HG03439 (cell line): ENCODE measurements around the gene NIPSNAP2.
"Not testable (repeated sequence)": the region's sequence is repeated elsewhere in the genome, so short reads cannot be mapped to it uniquely, and the experiment has no call there.

Source experiments
- ATAC-seq: cut with Tn5 transposase; IDR thresholded peaks from one replicate; pipeline ENCODE4 v1.9.1; 2021; ENCODE audit warnings: mild to moderate bottlenecking, moderate library complexity; ENCODE audit not compliant: unreplicated experiment

The NIPSNAP2 gene

DNA sequence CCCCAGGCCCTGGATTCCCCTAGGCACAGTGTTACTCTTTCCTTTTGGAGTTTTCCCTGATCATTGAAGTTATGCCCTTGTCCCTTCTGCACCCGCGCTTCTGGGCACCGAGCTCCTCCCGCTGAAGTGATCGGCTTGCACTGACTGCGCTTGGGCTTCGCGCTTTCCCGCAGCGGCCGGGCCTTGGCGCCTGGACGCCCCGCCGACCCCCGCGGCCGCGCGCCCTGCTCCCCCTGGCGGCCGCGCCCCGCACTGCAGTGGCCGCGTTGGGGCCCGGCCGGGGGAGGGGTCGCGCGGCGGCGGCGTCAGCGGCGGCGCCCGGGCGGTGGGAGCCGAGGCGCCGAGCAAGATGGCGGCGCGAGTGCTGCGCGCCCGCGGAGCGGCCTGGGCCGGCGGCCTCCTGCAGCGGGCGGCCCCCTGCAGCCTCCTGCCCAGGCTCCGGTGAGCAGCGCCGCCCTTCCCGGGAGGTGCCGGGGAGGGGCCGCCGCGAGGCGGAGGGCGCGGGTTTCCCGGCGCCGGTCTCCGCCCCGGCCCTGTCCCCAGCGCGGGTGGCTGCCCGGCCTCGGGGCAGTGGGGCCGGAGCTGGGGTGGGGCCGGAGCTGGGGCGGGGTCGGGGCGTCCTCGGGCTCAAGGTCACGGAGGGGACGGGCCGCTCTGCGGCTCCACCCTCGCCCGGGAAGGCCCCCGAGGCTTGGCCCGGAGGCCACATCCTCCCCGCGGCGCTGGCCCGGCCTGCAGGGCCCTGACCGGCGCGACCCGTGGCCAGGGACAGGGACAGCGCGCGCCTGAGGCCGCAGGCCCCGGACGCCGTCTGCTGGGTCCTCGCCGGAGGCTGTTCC, at the start of gene NIPSNAP2:
NIPSNAP2 (plus strand) TSS at position 325 of the 839 bp plus-strand sequence; CDS start at position 350, 25 bp downstream.
- peak; percentile 82 for ATAC-seq

- ATAC-seq: no peak
Measured at GRCh38 chr7:55917771-55918170, 46.6 kb upstream of the NIPSNAP2 start.

DNA sequence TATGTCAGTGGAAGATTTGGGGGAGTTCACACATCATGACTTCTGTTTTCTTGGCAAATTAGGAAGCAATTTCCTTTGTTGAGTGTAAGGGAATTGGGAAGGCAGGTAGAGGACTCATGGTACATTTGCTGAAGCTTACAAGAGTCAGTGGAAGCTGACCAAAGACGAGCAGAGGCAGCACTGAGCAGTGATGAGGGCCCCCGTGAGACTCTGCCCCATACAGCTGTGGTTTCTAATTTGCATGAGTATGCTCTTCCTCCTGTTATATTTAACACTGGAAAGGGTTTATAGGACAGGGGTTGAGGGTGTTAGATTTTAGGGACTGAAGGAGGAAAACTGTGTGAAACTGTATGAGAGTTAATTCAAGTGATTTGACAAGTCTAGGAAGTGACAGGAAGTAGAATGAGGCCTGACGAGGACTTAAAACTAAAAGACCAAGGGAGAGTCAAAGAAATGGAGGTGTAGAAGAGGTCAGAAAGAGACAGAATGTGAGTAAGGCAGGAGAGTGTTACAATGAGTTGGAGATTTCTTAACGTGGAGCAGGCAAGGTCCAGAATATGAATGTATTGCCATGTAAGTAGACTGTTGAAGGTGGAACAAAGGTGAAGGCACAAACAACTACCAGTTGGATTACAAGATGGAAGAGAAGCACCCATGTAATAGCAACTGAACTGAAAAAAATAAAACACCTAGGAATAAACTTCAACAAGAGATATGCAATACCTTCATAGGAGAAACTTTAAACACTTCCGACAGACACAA, 36.2 kb upstream of the NIPSNAP2 start:
- no peak for ATAC-seq

DNA sequence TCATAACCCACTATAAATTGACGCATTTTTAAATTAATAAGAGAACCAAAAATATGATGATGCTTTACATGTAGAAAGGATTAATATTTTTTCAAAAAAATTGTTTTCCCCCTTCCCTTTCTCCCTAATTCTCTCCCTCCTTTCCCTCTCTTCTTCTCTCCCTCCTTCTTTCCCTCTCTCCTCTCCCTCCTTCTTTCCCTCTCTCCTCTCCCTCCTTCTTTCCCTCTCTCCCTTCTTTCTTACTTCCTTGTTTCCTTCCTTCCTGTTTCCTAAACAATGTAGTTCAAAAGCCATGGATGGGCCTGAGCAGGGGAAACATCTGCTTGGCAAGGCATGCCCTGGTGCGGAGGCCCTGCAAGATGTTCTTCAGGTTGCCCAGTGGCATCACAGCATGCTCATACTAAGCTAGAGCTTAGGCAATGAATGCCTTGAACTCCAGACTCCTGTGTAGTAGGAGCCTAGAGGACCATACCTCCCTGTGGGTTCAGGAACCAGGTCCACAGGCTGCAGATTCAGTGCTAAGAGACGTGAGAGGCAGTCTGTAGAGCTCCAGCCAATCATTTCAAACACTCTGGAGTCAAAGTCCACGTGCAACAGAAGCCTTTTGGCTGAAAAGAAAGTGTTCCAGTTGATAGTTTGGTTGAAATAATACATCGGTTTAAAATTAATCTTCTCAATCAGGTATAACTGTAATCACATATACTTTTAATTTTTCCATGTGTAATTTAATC, 32.8 kb upstream of the NIPSNAP2 start:
- ATAC-seq: no peak

- ATAC-seq: no peak
Measured at GRCh38 chr7:55939514-55940123, 24.8 kb upstream of the NIPSNAP2 start.

GRCh38 chr7:55946545-55946944, 17.8 kb upstream of the NIPSNAP2 start:
- ATAC-seq: no peak

DNA sequence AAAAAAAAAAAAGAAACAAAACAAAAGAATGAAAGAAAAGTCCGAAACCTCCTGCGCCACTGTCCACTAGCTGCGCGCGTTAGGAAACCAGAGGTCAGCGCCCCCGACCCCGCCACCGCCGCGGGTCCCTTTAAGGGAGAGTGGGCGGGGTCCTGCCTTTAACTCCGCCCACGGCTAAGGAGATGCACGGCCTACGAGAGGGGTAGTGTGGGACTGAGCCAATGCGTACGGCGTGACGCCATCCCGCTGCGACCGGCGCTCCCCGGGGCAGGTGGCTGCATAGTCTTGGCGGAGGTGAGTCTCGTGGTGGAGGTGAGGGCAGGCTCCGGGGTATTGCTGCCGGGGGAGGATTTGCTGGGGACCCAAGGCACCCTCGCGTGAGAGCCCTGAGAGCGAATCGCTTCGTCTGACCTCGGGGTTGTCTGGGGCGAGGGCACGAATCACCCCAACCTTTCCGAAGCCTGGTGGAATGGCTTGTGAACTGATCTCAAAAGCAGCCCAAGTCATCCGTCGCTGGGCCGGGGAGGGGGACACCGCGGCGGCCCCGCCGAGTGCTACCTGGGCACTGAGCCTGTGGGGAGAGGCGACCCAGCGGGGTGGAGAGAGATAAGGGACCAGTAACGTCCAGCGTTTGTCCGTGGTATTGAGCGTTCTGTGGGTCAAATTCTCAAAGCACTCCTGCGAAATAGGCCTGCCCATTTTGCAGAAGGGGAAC, 12.6 kb upstream of the NIPSNAP2 start, which contains the start of gene MRPS17:
MRPS17 (plus strand) TSS at position 241 of the 715 bp plus-strand sequence. CDS start 1,319 bp downstream, outside the sequence.
- peak; percentile 99 for ATAC-seq

DNA sequence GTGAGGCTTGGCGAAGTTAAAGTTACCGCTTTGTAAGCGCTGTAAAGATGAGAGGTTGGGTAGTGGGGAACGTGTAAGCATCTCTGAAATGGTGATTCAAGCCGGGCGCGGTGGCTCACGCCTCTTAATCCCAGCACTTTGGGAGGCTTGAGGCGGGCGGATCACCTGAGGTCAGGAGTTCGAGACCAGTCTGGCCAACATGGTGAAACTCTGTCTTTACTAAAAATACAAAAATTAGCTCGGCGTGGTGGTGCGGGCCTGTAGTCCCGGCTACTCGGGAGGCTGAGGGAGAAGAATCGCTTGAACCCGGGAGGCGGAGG, 12.1 kb upstream of the NIPSNAP2 start:
- not testable (repeated sequence) for ATAC-seq

GRCh38 chr7:55953707-55954475, 10.5 kb upstream of the NIPSNAP2 start:
- no peak for ATAC-seq

DNA sequence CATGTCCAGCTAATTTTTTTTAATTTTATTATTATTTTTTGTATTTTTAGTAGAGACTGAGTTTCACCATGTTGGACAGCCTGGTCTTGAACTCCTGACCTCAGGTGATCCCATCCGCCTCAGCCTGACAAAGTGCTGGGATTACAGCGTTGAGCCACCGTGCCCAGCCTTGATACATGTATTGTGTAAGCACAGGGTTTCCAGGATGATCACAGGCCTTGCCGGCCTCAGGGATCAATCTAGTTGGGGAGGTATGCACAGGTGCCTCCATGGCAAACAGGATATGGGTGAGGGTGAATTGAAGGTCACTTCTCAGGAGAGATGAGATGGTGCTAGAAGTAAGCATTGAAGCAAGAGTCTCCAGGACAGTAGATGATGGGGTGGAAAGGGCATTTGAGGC, 7.2 kb upstream of the NIPSNAP2 start:
- ATAC-seq: no peak

DNA sequence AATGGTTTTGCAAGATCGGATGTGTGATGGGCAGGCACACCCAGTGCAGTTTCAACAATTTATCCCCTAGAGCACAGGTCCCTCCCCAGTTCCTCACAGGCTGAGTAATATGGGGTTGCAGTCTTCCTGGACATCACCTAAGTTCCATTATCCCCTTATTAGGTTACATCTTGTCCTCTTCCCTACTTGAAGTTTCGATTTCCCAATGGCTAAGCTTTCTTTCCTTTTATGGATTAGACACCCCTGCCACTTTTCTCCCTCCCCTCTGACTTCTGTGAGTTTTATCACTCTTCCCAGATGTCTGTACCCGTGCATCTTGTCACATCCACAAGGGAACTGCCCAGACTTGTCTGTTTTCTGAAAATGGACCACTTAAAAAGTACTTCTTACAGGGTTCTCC, 2.4 kb upstream of the NIPSNAP2 start:
- no peak for ATAC-seq

DNA sequence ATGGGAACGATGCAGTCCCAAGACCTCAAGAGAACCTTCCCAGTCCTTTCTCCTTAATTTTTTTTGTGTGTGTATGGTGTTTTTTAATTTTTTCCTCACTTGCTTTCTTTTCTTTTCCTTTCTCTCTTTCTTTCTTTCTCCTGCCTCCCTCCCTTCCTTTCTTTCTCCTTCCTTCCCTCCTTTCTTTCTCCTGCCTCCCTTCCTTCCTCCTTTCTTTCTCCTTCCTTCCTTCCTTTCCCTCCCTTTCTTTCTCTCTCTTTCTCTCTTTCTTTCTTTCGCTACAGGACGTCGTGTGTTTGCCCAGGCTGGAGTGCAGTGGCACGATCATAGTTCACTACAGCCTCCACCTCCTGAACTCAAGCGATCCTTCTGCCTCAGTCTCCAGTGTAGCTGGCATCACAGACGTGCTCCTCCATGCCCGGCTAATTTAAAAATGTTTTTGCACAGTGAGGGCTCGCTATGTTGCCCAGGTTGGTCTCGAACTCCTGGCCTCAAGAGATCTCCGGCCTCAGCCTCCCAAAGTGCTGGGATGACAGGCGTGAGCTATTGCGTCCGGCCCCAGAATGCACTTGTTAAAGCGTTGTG, 709 bp upstream of the NIPSNAP2 start:
- no peak for ATAC-seq

GRCh38 chr7:55965100-55965470, 700 bp downstream of the NIPSNAP2 start:
- no peak for ATAC-seq

- no peak for ATAC-seq
Measured at GRCh38 chr7:55965805-55966421, 1.5 kb downstream of the NIPSNAP2 start.

DNA sequence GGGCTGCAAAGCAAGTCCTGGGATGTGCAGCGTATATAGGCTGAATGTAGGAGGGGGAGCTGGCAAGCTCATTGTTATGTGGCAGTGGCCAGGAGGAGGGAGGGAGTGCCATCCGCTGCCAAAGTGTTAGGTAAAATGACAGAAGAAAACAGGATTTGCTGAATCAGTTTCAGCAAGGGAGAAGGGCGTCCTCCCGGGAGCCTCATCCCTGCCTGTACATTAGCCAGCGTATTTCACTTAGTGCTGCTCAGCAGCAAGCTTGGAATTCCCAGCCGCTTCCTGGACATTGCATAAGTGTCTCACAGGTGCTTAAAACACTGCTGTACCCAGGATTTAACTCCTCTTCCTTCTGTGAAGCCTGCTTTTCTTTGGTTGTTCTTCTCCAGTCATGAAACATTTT, 2.5 kb downstream of the NIPSNAP2 start:
- ATAC-seq: no peak

DNA sequence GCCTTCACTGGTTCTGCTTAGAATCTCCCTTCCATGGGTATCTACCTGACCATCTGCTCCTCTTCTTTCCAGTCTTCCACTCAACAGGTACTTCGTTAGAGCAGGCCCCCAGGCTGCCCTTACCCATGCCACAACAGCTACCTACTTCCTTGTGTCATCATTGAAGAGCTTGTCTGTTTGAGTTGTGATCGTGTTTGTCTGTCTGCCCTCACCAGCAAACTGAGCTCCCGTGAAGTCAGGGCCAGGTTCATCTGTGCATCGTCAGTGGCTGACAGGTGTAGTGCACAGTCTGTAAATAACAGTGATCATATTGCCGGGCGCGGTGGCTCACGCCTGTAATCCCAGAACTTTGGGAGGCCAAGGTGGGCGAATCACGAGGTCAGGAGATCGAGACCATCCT, 5.0 kb downstream of the NIPSNAP2 start:
- ATAC-seq: no peak

- ATAC-seq: no peak
Measured at GRCh38 chr7:55970561-55970960, 6.2 kb downstream of the NIPSNAP2 start.

DNA sequence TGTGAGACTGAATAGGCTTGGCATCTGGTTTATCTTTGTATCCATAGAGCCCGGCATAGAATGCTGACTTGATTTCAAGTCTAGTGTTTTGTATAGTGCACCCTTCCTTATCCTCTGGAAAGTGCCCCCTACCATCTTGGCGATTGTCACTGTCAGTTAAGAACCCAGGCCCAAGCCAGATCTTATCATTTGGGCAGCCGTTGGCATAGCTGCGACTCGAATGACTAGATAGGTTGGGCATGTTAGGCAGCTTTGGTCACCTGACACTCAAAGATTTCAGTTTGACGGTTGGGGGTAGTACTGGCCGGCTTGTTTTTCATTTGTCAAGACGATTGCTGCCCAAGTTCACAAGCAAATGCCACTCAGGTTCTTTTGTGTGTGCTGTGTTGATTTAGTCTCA, 6.6 kb downstream of the NIPSNAP2 start:
- ATAC-seq: no peak

DNA sequence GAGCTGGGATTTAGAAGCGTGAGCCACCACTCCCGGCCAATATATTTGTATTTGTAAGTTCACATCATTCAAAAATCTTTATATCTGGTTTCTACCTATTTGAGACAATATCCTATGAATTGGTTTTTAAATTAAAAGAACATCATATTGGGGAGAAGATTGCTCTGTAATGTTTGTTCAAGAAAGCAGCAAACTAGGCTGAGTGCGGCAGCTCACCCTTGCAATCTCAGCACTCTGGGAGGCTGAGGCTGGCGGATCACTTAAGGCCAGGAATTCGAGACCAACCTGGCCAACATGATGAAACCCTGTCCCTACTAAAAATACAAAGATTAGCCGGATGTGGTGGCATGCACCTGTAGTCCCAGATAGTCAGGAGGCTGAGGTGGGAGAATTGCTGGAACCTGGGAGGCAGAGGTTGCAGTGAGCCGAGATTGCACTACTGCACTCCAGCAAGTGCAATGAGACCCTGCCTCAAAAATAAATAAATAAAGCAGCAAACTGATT, 9.4 kb downstream of the NIPSNAP2 start:
- ATAC-seq: no peak
